K562 (cell line): Measurements from ENCODE around the gene MPG. TPM values are rescaled to one million over a fixed set of nuclear protein-coding genes. Genes with fewer than 3 reads are reported as not detected.
A peak's percentile ranks its signal among the peaks of the same experiment; 100 is the strongest.

ENCODE experiments used
- CC2D1A ChIP-seq: fragments of 450-650 bp; IDR thresholded peaks from 2 replicates; pipeline ENCODE4 v1.6.1; 2017; ENCODE audit warnings: mild to moderate bottlenecking
- EP400 ChIP-seq: fragments of 450-650 bp; IDR thresholded peaks from 2 replicates; pipeline ENCODE4 v1.6.1; 2017; ENCODE audit warnings: antibody characterized with exemption, mild to moderate bottlenecking, moderate library complexity
- HDAC8 ChIP-seq: fragments of 450-650 bp; IDR thresholded peaks from 2 replicates; pipeline ENCODE4 v1.6.1; 2016; ENCODE audit warnings: mild to moderate bottlenecking, missing genetic modification characterization, moderate library complexity, missing compliant biosample characterization
- JUND ChIP-seq, 2 experiments: IDR thresholded peaks; 2 replicates in 1 of 2; 3 replicates in 1 of 2; pipeline ENCODE4 v1.6.1; 2011; ENCODE audit warnings: borderline replicate concordance in 2 of 2, low read depth in 2 of 2, low read length in 2 of 2, improper control_type of control experiment in 1 of 2, missing biosample characterization in 1 of 2, missing genetic modification characterization in 1 of 2, missing genetic modification reagents in 1 of 2
- ZBED1 ChIP-seq: IDR thresholded peaks from 2 replicates; pipeline ENCODE4 v1.6.1; 2014
- ZKSCAN1 ChIP-seq: fragments of 150-350 bp; IDR thresholded peaks from 2 replicates; pipeline ENCODE4 v1.6.1; 2016; ENCODE audit warnings: low read depth, low read length
- ZNF354B ChIP-seq: fragments of 250-450 bp; sonication (Bioruptor Pico); IDR thresholded peaks from 2 replicates; pipeline ENCODE4 v1.4.0; 2020
- ZNF780A ChIP-seq: fragments of 250-450 bp; sonication (Bioruptor Pico); IDR thresholded peaks from 2 replicates; pipeline ENCODE4 v1.5.0; 2021; ENCODE audit warnings: mild to moderate bottlenecking
- polyA plus RNA-seq, 8 experiments: library from polyadenylated mRNA; depleted of rRNA in 4 of 8; stranded (reverse) in 5 of 8; unstranded in 3 of 8; fragments of >200 nt; fragmentation: Nextera tagmentation in 2 of 8; fragmentation: Illumina TruSeq in 1 of 8; extraction: Ambion mirVana in 2 of 8; extraction: Trizol in 1 of 8; gene quantifications; 2 replicates each; pipeline versions ENCODE4 v1.2.1 to v1.2.3, GENCODE V29; 2011 to 2014; ENCODE audit warnings: inconsistent platforms in 1 of 8, missing spikeins in 1 of 8
- total RNA-seq, 7 experiments: library from RNA; depleted of rRNA in 6 of 7; stranded (reverse); fragments of >200 nt in 6 of 7; fragmentation: Illumina TruSeq in 2 of 7; extraction: Trizol in 2 of 7; gene quantifications; 2 replicates each; pipeline versions ENCODE4 v1.2.1 to v1.2.3, GENCODE V29; 2011 to 2021; ENCODE audit warnings: low replicate concordance in 1 of 7
- TF ChIP-seq, protein P1 (sequence below): sonication (generic); formaldehyde crosslinking; IDR thresholded peaks from 2 replicates; pipeline ENCODE4 v1.8.0; 2023; ENCODE audit warnings: mild to moderate bottlenecking, missing genetic modification reagents
- TF ChIP-seq, protein P2 (sequence below): sonication (generic); formaldehyde crosslinking; IDR thresholded peaks from 2 replicates; pipeline ENCODE4 v1.8.0; 2022; ENCODE audit warnings: missing genetic modification reagents, mild to moderate bottlenecking, moderate library complexity, borderline replicate concordance
- TF ChIP-seq, protein P3 (sequence below), 2 experiments: fragments of 200-800 bp in 1 of 2; sonication (Bioruptor generic) in 1 of 2; sonication (generic) in 1 of 2; formaldehyde crosslinking in 1 of 2; IDR thresholded peaks in 1 of 2; conservative IDR thresholded peaks in 1 of 2; 2 replicates each; pipeline versions ENCODE4 v1.5.0 to v1.6.1; 2016 to 2020; ENCODE audit warnings: missing compliant biosample characterization in 1 of 2, missing genetic modification characterization in 1 of 2, missing genetic modification reagents in 1 of 2
- TF ChIP-seq, protein P4 (sequence below): sonication (generic); formaldehyde crosslinking; IDR thresholded peaks from 2 replicates; pipeline ENCODE4 v1.8.0; 2023; ENCODE audit warnings: missing genetic modification reagents, mild to moderate bottlenecking, borderline replicate concordance
- TF ChIP-seq, protein P5 (sequence below): fragments of 450-650 bp; formaldehyde crosslinking; IDR thresholded peaks from 2 replicates; pipeline ENCODE4 v1.4.0; 2020; ENCODE audit warnings: mild to moderate bottlenecking, moderate library complexity

Gene MPG
- total and polyA plus RNA-seq, 9 of the 15 experiments (the other 6 are each of a cell fraction or from before 2014, with no cell fraction given) = 0.42 to 226 (median 36.2) TPM

DNA sequence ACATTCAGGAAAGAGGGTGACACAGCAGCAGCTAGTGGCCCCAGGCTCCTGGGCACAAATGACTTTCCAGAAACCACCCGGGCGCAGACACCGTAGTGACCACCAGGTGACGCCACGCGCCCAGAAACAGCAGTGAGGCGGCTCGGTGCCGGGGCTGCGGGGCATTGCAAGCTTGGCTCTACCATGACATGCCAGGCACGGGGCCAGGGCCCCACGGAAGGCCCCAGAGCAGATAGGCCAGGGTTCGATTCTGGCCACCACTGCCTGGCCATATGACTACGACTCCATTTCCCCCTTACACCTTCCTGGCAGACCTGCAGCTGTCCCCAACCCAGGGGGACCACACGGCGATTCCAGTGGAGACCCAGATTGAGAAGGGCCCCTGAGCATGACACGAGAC lies 12.3 kb upstream of the MPG start (continued):
- TF ChIP-seq ZKSCAN1 (peak; percentile 71; the same call in 1 of the 2 replicates), CC2D1A (peak; percentile 89), EP400 (no peak), ZNF354B (CRISPR knock-in tag) (no peak), HDAC8 (tag) (0 out of 2 replicates have a peak, but pooled peaks have one; percentile 30), ZBED1 (no peak), JUND (IDR thresholded peaks at IDR 0.05; ENCODE audit: borderline replicate concordance, low read depth, low read length) (peak; percentile 57), JUND (tag; IDR thresholded peaks at IDR 0.05; ENCODE audit: borderline replicate concordance, low read depth, low read length) (no peak; the same call in 2 of the 3 replicates), ZNF780A (CRISPR knock-in tag) (no peak)
- TF ChIP-seq, protein P1, sequence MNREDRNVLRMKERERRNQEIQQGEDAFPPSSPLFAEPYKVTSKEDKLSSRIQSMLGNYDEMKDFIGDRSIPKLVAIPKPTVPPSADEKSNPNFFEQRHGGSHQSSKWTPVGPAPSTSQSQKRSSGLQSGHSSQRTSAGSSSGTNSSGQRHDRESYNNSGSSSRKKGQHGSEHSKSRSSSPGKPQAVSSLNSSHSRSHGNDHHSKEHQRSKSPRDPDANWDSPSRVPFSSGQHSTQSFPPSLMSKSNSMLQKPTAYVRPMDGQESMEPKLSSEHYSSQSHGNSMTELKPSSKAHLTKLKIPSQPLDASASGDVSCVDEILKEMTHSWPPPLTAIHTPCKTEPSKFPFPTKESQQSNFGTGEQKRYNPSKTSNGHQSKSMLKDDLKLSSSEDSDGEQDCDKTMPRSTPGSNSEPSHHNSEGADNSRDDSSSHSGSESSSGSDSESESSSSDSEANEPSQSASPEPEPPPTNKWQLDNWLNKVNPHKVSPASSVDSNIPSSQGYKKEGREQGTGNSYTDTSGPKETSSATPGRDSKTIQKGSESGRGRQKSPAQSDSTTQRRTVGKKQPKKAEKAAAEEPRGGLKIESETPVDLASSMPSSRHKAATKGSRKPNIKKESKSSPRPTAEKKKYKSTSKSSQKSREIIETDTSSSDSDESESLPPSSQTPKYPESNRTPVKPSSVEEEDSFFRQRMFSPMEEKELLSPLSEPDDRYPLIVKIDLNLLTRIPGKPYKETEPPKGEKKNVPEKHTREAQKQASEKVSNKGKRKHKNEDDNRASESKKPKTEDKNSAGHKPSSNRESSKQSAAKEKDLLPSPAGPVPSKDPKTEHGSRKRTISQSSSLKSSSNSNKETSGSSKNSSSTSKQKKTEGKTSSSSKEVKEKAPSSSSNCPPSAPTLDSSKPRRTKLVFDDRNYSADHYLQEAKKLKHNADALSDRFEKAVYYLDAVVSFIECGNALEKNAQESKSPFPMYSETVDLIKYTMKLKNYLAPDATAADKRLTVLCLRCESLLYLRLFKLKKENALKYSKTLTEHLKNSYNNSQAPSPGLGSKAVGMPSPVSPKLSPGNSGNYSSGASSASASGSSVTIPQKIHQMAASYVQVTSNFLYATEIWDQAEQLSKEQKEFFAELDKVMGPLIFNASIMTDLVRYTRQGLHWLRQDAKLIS = 0 out of 2 replicates have a peak, but pooled peaks have one; percentile 25
- TF ChIP-seq, protein P2, sequence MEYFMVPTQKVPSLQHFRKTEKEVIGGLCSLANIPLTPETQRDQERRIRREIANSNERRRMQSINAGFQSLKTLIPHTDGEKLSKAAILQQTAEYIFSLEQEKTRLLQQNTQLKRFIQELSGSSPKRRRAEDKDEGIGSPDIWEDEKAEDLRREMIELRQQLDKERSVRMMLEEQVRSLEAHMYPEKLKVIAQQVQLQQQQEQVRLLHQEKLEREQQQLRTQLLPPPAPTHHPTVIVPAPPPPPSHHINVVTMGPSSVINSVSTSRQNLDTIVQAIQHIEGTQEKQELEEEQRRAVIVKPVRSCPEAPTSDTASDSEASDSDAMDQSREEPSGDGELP (CRISPR knock-in tag) = peak; percentile 87
- TF ChIP-seq, protein P3, sequence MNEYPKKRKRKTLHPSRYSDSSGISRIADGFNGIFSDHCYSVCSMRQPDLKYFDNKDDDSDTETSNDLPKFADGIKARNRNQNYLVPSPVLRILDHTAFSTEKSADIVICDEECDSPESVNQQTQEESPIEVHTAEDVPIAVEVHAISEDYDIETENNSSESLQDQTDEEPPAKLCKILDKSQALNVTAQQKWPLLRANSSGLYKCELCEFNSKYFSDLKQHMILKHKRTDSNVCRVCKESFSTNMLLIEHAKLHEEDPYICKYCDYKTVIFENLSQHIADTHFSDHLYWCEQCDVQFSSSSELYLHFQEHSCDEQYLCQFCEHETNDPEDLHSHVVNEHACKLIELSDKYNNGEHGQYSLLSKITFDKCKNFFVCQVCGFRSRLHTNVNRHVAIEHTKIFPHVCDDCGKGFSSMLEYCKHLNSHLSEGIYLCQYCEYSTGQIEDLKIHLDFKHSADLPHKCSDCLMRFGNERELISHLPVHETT (CRISPR knock-in tag; conservative IDR thresholded peaks at IDR 0.05 in 1 of 2, IDR thresholded peaks at IDR 0.05 in 1 of 2) = no peak
- TF ChIP-seq, protein P4, sequence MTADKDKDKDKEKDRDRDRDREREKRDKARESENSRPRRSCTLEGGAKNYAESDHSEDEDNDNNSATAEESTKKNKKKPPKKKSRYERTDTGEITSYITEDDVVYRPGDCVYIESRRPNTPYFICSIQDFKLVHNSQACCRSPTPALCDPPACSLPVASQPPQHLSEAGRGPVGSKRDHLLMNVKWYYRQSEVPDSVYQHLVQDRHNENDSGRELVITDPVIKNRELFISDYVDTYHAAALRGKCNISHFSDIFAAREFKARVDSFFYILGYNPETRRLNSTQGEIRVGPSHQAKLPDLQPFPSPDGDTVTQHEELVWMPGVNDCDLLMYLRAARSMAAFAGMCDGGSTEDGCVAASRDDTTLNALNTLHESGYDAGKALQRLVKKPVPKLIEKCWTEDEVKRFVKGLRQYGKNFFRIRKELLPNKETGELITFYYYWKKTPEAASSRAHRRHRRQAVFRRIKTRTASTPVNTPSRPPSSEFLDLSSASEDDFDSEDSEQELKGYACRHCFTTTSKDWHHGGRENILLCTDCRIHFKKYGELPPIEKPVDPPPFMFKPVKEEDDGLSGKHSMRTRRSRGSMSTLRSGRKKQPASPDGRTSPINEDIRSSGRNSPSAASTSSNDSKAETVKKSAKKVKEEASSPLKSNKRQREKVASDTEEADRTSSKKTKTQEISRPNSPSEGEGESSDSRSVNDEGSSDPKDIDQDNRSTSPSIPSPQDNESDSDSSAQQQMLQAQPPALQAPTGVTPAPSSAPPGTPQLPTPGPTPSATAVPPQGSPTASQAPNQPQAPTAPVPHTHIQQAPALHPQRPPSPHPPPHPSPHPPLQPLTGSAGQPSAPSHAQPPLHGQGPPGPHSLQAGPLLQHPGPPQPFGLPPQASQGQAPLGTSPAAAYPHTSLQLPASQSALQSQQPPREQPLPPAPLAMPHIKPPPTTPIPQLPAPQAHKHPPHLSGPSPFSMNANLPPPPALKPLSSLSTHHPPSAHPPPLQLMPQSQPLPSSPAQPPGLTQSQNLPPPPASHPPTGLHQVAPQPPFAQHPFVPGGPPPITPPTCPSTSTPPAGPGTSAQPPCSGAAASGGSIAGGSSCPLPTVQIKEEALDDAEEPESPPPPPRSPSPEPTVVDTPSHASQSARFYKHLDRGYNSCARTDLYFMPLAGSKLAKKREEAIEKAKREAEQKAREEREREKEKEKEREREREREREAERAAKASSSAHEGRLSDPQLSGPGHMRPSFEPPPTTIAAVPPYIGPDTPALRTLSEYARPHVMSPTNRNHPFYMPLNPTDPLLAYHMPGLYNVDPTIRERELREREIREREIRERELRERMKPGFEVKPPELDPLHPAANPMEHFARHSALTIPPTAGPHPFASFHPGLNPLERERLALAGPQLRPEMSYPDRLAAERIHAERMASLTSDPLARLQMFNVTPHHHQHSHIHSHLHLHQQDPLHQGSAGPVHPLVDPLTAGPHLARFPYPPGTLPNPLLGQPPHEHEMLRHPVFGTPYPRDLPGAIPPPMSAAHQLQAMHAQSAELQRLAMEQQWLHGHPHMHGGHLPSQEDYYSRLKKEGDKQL (CRISPR knock-in tag) = no peak
- TF ChIP-seq, protein P5, sequence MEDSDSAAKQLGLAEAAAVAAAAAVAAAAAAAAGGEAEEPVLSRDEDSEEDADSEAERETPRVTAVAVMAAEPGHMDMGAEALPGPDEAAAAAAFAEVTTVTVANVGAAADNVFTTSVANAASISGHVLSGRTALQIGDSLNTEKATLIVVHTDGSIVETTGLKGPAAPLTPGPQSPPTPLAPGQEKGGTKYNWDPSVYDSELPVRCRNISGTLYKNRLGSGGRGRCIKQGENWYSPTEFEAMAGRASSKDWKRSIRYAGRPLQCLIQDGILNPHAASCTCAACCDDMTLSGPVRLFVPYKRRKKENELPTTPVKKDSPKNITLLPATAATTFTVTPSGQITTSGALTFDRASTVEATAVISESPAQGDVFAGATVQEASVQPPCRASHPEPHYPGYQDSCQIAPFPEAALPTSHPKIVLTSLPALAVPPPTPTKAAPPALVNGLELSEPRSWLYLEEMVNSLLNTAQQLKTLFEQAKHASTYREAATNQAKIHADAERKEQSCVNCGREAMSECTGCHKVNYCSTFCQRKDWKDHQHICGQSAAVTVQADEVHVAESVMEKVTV (CRISPR knock-in tag) = peak; percentile 97
